ENCODE results near the gene OPA1.

DNA sequence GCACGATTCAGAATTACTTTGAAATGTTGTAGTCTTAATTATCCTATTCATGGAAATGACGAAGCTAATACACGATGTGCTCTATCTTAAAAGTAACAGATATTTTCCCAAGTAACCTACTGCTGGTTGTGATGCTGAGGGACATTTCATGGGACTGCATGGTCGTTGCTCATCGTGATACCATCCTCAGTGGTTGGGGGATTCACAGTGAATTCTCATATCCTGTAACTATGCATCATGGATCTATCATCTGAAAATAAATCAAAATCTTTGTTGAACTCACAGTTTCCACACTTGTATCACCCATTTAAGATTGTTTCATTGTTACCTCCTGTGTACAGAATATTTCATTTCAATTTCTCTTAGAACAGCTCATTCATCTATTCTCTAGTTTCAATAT, 84.7 kb downstream of the OPA1 start:
- TF ChIP-seq, protein P1, sequence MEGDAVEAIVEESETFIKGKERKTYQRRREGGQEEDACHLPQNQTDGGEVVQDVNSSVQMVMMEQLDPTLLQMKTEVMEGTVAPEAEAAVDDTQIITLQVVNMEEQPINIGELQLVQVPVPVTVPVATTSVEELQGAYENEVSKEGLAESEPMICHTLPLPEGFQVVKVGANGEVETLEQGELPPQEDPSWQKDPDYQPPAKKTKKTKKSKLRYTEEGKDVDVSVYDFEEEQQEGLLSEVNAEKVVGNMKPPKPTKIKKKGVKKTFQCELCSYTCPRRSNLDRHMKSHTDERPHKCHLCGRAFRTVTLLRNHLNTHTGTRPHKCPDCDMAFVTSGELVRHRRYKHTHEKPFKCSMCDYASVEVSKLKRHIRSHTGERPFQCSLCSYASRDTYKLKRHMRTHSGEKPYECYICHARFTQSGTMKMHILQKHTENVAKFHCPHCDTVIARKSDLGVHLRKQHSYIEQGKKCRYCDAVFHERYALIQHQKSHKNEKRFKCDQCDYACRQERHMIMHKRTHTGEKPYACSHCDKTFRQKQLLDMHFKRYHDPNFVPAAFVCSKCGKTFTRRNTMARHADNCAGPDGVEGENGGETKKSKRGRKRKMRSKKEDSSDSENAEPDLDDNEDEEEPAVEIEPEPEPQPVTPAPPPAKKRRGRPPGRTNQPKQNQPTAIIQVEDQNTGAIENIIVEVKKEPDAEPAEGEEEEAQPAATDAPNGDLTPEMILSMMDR (optimal IDR thresholded peaks at IDR 0.05 in 1 of 3, IDR thresholded peaks at IDR 0.05 in 1 of 3, conservative IDR thresholded peaks at IDR 0.05 in 1 of 3; ENCODE audit: extremely low read depth in 1 of 3, insufficient read depth in 2 of 3, low read length in 3 of 3), result no peak
- TF ChIP-seq EZH2 (IDR thresholded peaks at IDR 0.05; ENCODE audit: low read length), result no peak
